Germinal center (tissue), 1 donor: ENCODE results near the gene PEMT.

Experiments used
- DNase-seq: peaks from one replicate; pipeline ENCODE4 v3.0.0; 2012; ENCODE audit warnings: mixed read lengths, low spot score

The PEMT gene

DNA sequence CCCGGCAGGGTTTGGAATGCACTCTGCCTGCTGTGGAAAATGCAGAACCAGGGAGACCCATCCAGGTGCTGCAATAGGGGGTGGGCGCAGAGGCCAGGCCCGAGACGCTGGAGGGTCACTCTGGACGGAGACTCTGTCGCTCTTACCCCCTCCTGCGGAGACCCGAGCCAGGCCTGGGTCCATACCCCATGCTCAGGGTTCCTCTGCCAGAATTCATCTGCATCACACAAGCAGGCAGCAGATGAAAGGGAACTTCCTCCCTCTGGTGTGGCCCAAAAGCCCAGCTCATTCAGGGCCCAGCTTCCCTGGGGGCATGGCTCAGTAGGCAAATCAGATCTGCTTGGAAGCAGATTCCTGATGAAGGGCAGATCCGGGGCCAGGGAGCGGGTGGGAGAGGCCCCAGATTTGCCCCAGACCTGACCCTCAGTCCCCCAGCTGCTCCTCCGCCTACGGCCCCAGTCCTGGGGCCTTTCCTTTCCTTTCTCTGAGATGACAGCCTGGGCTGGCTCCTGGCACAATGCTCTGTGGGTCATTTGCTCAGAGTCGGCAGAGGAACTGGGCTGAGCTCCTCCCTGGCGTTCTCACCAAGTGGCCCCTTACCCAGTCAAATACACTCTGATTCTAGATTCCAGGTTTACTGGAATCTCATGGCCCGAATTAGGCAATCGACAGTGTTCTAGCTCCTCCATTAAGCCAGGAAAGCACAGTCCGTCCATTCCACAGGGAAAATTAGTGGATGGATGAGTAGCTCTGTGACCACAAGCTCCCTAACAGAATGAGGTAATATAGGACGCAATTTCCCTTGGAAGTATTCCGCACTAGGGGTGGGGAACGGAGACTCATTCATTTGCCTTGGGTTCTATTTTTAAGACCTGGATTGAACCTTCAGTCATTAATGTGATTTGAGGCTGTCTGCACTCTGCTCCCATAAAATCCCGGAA is 76.2 kb downstream of the PEMT start:
- no peak for DNase-seq

DNA sequence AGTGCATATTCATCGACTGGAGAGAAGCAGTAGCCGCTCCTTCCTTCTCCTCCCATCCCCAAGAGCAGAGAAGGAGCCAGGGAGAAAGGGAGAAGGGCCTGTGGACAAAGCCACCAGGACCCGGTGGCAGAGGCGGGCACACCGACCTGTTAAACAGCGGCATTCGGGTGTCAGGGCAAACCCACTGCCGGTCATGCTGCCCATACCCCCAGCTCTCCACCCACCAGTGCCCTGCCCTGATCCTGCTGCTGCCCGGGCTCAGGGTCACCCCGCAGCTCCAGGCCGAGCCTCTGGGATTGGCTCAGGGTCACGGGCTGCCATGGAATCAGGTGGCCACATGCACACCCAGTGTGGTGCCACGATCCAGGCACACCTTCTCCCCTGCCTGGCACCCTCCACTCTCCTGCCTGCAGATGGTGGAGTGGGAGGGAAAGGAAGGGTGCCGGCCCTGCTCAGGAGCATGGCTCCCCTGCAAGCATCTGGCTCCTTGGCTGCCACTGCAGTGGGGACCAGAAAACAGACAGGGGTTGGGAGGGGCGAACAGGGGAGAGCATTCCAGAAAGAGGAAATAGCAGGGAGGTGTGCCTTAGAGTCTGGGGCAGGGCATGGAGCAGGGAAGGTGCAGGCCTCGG is 77.0 kb downstream of the PEMT start:
- no peak for DNase-seq

- DNase-seq = no peak
Measured at GRCh38 chr17:17513626-17514025, 77.9 kb downstream of the PEMT start.

DNA sequence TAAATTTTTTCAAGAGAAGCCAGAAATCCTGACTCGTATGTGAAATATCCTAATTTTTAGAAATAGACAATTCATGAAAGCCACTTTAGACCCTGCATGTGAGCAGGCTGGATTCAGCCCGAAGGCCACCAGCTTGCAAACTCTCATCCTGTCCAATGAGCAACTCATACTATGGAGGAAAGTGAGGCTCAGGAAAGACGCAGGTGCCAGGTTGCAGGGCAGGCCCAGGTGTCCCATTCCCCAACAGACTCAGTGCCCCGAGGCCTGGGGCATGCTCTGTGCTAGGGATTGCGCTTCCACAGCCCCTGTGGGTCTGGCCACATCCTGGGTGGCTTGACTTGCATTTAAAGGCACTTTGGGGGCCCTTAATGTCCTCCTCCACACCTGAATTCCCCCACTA is 78.6 kb downstream of the PEMT start:
- no peak for DNase-seq

GRCh38 chr17:17511881-17512858 is 79.3 kb downstream of the PEMT start:
- DNase-seq = no peak

DNA sequence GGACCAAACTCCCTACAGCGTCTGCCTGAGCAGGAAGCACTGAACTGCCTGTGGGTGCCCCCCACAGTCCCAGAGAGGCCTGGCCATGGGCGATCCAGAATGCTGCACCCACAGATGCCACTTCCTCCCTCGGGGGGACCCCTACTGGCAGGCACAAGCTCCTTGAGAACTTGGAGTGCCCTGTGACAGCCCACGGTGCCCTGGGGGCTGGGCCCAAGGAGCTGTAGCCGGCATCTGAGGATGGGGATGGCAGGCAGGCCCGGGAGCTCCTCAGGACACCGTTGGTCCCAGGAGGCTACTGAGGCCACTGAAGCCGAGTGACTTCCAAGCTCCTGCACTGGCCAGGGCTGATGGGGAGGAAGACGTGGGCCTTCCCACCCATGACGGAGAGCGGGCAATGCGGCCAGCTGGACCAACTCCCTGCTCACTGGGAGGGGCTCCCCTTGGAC is 80.2 kb downstream of the PEMT start:
- no peak for DNase-seq

DNA sequence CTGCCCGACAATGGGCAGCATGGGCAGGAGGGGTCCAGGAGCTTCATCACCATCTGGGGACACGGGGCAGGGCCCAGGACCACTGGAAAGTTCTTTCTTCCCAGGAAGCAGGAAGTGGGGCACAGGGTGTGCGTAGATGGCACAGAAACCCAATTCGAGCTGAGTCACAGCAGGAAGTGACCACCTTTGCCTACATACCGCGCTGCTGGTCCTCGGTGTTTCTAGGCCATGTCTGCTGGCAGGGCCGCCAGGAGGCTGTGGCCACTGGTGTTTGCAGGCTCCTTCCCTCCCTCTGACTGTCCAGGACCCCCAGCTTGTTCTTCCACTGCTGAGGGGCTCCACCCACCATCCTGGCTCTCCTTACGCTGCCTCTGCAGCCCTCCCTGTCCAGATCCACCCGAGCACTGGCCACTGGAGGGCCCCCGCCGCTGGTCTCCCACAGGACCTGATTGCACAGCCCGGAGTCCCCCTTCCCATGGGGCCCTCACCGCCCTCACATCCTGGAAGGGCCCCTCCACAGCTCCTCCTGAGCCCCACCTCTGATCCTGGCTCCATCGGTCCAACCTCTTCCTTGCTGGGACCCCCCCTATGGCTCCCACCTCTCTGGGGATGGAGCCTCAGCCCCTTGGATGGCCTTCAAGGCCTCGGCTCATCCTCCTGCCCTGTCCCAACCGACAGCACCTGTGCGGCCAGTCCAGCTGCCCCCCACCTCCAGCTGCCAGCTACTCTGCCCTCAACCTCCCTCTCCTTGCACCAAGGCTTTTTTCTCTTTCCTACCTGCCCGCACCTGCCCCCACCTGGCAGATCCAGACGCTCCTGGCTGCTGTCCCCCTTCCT is 80.8 kb downstream of the PEMT start:
- DNase-seq = no peak

- no peak for DNase-seq
Measured at GRCh38 chr17:17509601-17510425, 81.7 kb downstream of the PEMT start.

DNA sequence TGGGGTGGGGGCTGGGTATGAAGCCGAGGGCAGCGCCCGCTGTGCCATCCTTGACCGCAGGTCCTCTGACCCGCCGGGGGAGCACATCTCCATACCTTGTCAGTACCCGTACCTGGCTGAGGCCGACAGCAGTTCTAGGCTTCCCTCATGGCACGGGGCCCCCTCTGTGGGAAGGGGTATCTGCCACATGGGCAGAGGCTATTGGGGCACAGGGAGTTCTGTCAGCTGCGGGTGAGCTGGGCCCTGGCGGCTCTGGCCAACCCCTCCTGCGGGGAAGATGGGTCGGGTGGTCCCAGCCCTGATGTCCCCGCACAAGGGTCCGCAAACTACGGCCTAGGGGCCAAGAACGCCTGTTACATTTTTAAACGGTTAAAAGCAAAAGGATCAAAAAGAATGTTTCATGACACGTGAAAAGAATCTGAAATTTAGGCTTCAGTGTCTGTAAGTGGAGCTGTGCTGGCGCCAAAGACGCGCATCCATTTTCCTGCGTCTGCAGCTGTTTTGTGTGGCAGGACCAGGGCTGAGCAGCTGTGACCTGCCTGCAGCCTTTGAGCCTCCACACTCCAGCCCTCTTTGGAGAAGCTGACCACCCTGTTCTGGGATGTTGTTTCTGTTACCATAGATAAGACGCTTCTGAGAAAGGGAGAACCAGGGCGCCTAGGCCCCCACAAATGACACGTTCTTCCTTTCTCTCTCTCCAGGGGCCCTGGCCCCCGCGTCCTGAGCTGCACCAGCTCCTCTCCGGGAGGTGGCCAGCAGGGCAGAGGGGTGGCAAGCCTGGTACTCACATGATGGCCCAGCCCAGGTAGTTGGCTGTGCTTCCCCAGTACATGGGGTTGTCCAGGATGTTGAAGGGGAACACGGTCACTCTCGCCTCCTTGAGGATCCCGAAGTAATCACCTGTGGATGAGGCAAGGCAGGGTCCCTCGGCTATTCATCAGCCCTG is 82.6 kb downstream of the PEMT start:
- no peak for DNase-seq

GRCh38 chr17:17508019-17508535 is 83.4 kb downstream of the PEMT start:
- no peak for DNase-seq

DNA sequence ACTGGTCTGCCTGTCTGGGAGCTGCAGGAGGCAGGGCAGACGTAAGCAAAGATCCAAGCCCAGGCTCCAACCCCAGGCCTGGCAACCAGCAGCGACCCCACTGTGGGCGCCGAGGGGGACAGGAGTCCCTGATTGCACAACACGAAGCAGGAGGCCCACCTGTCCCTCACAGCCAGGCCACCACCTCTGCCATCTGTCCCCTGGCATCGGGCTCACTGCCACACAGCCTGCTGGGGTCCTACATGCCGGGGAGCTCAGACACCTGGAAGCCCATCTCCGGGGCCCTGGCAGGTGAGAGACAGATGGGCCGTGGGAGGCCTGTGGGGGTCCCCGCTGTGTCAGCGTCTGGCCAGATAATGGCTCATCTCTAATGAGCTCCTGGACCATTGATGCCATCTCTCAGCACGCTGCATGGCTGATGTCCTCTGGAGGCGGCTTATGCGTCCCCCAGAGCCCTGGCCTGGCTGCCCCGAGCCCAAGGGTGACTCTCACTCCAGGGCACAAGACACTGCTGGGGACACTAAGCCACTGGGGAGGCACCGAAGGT is 84.0 kb downstream of the PEMT start:
- no peak for DNase-seq

GRCh38 chr17:17506893-17507464 is 84.5 kb downstream of the PEMT start:
- DNase-seq = no peak

GRCh38 chr17:17506181-17506741 is 85.2 kb downstream of the PEMT start:
- DNase-seq = no peak

DNA sequence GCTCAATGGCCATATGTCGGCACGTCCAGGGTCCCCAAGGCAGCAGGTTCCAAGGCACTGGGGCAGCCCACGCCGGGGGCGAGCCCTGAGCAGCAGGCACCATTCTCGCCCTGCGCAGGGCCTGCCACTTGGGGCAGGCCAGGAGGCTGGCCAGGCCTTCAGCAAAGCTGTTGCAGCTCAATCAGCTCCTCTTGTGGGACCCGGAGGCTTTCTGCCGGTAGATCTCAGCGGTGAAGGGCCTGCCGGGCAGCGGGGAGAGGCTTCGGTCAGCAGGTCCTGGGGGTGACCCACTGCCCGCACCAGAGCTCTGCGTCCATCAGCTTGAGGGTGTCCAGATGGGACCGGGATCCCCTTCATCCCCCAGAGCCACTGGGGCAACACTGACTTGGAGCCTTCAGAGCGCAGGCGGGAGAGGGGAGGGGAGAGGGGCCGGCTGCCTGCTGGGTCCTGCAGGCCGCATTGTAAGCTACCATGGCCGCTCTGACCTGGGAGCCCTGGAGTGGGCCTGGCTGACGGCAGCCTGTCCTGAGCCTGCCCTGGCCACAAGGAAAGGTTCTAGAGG is 85.8 kb downstream of the PEMT start:
- no peak for DNase-seq

DNA sequence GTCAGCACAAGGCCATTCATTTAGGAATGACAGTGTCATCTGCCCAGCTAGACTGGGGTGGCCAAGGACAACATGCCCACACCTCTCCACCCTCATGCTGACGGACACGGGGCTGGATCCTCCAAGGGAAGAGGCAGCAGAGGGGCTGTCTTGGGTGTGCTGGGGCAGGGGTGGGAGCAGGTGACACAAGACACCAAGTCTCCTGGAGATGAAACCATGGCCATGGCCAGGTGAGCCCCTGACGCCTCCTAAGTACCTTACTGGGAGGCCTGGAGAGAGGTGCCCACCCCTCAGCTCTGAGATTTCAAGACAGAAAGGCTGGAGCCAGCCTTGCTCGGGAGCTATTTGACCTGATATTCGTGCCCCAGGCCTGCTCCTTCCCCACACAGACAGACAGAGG is 86.4 kb downstream of the PEMT start:
- DNase-seq = no peak

GRCh38 chr17:17504341-17505140 is 87.0 kb downstream of the PEMT start:
- no peak for DNase-seq
